Stimulated activated naive CD8-positive, alpha-beta T cell treated with anti-CD3 and anti-CD28 coated beads, Interleukin-15, Interleukin-2, amounts not matched to agents 100 ng/mL and 50 ng/mL, for 24 hours (primary cell): ENCODE results near the gene INO80.

Source experiments
- H3K27ac Mint-ChIP-seq: one replicate; pipeline ENCODE4 v1.8.0; 2021; ENCODE audit warnings: mild to moderate bottlenecking, mixed read lengths
- H3K27me3 Mint-ChIP-seq: one replicate; pipeline ENCODE4 v1.8.0; 2021; ENCODE audit warnings: mixed read lengths
- H3K36me3 Mint-ChIP-seq: one replicate; pipeline ENCODE4 v1.8.0; 2021; ENCODE audit warnings: low read depth, mixed read lengths
- H3K4me1 Mint-ChIP-seq: one replicate; pipeline ENCODE4 v1.8.0; 2021; ENCODE audit warnings: low read depth, mixed read lengths
- H3K4me3 Mint-ChIP-seq: one replicate; pipeline ENCODE4 v1.8.0; 2021; ENCODE audit warnings: mild to moderate bottlenecking, mixed read lengths
- H3K9me3 Mint-ChIP-seq: one replicate; pipeline ENCODE4 v1.8.0; 2021; ENCODE audit warnings: mixed read lengths

Gene INO80

GRCh38 chr15:40952901-40953712, 163.0 kb downstream of the INO80 start, which contains the start of gene CHAC1:
TSS of gene CHAC1 (plus strand) at chr15:40953471. CDS start at chr15:40953584, 113 bp downstream.
- no peaks in the 10 kb centered on the region for H3K9me3 Mint-ChIP-seq
- H3K36me3 Mint-ChIP-seq: peaks cover 23% of the 10 kb centered on the region
- H3K27ac Mint-ChIP-seq: peak within 1 kb of the TSS; percentile 97
- H3K27me3 Mint-ChIP-seq: no peaks in the 10 kb centered on the region
- H3K4me1 Mint-ChIP-seq: peaks cover 36% of the 10 kb centered on the region
- H3K4me3 Mint-ChIP-seq: peak within 1 kb of the TSS; percentile 87

- Mint-ChIP-seq H3K9me3 (no peaks in the 10 kb centered on the region), H3K4me3 (peak overlapping the region; percentile 87), H3K27ac (peak overlapping the region; percentile 97), H3K4me1 (peaks cover 36% of the 10 kb centered on the region), H3K27me3 (no peaks in the 10 kb centered on the region), H3K36me3 (peaks cover 23% of the 10 kb centered on the region)
Observed at GRCh38 chr15:40952301-40952900, 163.7 kb downstream of the INO80 start.

GRCh38 chr15:40951764-40952163, 164.3 kb downstream of the INO80 start:
- H3K27ac Mint-ChIP-seq: peak overlapping the region; percentile 97

GRCh38 chr15:40949756-40950207, 166.3 kb downstream of the INO80 start:
- peaks cover 13% of the 10 kb centered on the region for H3K36me3 Mint-ChIP-seq
- no peaks in the 10 kb centered on the region for H3K9me3 Mint-ChIP-seq
- no peak overlapping the region for H3K27ac Mint-ChIP-seq
- no peak overlapping the region for H3K4me3 Mint-ChIP-seq
- H3K27me3 Mint-ChIP-seq: no peaks in the 10 kb centered on the region
- peaks cover 26% of the 10 kb centered on the region for H3K4me1 Mint-ChIP-seq

More at GRCh38 chr15:40951764-40952163, 164.3 kb downstream of the INO80 start:
- no peaks in the 10 kb centered on the region for H3K9me3 Mint-ChIP-seq
- H3K36me3 Mint-ChIP-seq: peaks cover 23% of the 10 kb centered on the region
- peaks cover 36% of the 10 kb centered on the region for H3K4me1 Mint-ChIP-seq
- H3K4me3 Mint-ChIP-seq: peak overlapping the region; percentile 87
- H3K27me3 Mint-ChIP-seq: no peaks in the 10 kb centered on the region

- Mint-ChIP-seq H3K9me3 (no peaks in the 10 kb centered on the region), H3K27me3 (no peaks in the 10 kb centered on the region), H3K4me3 (no peak overlapping the region), H3K36me3 (peaks cover 6% of the 10 kb centered on the region), H3K4me1 (peaks cover 18% of the 10 kb centered on the region), H3K27ac (no peak overlapping the region)
Observed at GRCh38 chr15:40948706-40949473, 167.2 kb downstream of the INO80 start.

- no peaks in the 10 kb centered on the region for H3K9me3 Mint-ChIP-seq
- peaks cover 33% of the 10 kb centered on the region for H3K4me1 Mint-ChIP-seq
- no peak overlapping the region for H3K4me3 Mint-ChIP-seq
- no peak overlapping the region for H3K27ac Mint-ChIP-seq
- no peaks in the 10 kb centered on the region for H3K27me3 Mint-ChIP-seq
- no peaks in the 10 kb centered on the region for H3K36me3 Mint-ChIP-seq
Observed at GRCh38 chr15:40944510-40945296, 171.4 kb downstream of the INO80 start.

- H3K36me3 Mint-ChIP-seq: no peaks in the 10 kb centered on the region
- no peak overlapping the region for H3K27ac Mint-ChIP-seq
- no peak overlapping the region for H3K4me3 Mint-ChIP-seq
- H3K9me3 Mint-ChIP-seq: no peaks in the 10 kb centered on the region
- H3K4me1 Mint-ChIP-seq: peaks cover 34% of the 10 kb centered on the region
- no peaks in the 10 kb centered on the region for H3K27me3 Mint-ChIP-seq
Observed at GRCh38 chr15:40943764-40944365, 172.2 kb downstream of the INO80 start.

- Mint-ChIP-seq H3K36me3 (no peaks in the 10 kb centered on the region), H3K4me1 (peaks cover 34% of the 10 kb centered on the region), H3K27ac (peak overlapping the region; percentile 59), H3K4me3 (peak overlapping the region; percentile 80), H3K9me3 (no peaks in the 10 kb centered on the region), H3K27me3 (no peaks in the 10 kb centered on the region)
Observed at GRCh38 chr15:40942878-40943277, 173.2 kb downstream of the INO80 start.

GRCh38 chr15:40942337-40942854, 173.7 kb downstream of the INO80 start:
- peaks cover 34% of the 10 kb centered on the region for H3K4me1 Mint-ChIP-seq
- no peaks in the 10 kb centered on the region for H3K9me3 Mint-ChIP-seq
- H3K27ac Mint-ChIP-seq: peak overlapping the region; percentile 59
- H3K27me3 Mint-ChIP-seq: no peaks in the 10 kb centered on the region
- H3K36me3 Mint-ChIP-seq: no peaks in the 10 kb centered on the region
- peak overlapping the region; percentile 80 for H3K4me3 Mint-ChIP-seq

GRCh38 chr15:40941528-40942336, 174.3 kb downstream of the INO80 start:
- H3K4me1 Mint-ChIP-seq: peaks cover 34% of the 10 kb centered on the region
- no peaks in the 10 kb centered on the region for H3K27me3 Mint-ChIP-seq
- no peak overlapping the region for H3K27ac Mint-ChIP-seq
- no peaks in the 10 kb centered on the region for H3K9me3 Mint-ChIP-seq
- peak overlapping the region; percentile 80 for H3K4me3 Mint-ChIP-seq
- no peaks in the 10 kb centered on the region for H3K36me3 Mint-ChIP-seq

- Mint-ChIP-seq H3K4me1 (peaks cover 34% of the 10 kb centered on the region), H3K27ac (no peak overlapping the region), H3K27me3 (no peaks in the 10 kb centered on the region), H3K36me3 (no peaks in the 10 kb centered on the region), H3K4me3 (peak overlapping the region; percentile 65), H3K9me3 (no peaks in the 10 kb centered on the region)
Observed at GRCh38 chr15:40941068-40941527, 175.0 kb downstream of the INO80 start.

GRCh38 chr15:40940296-40940801, 175.7 kb downstream of the INO80 start:
- Mint-ChIP-seq H3K27me3 (no peaks in the 10 kb centered on the region), H3K9me3 (no peaks in the 10 kb centered on the region), H3K4me1 (peaks cover 34% of the 10 kb centered on the region), H3K4me3 (peak overlapping the region; percentile 43), H3K27ac (peak overlapping the region; percentile 76), H3K36me3 (no peaks in the 10 kb centered on the region)

GRCh38 chr15:40938536-40938870, 177.6 kb downstream of the INO80 start:
- Mint-ChIP-seq H3K4me3 (no peak overlapping the region), H3K27ac (no peak overlapping the region), H3K4me1 (peaks cover 32% of the 10 kb centered on the region), H3K36me3 (no peaks in the 10 kb centered on the region), H3K9me3 (no peaks in the 10 kb centered on the region), H3K27me3 (peaks cover 2% of the 10 kb centered on the region)
